NCI-H1417 treated with DMSO at 0.1 percent for 48 hours (cell line): ENCODE measurements around the gene CCDC33.
"Not testable (repeated sequence)": the region's sequence is repeated elsewhere in the genome, so short reads cannot be mapped to it uniquely, and the experiment has no call there.

Source experiments
- DNase-seq: peaks from one replicate; lab custom pipeline; 2025; lab: John Stamatoyannopoulos, UW

Gene CCDC33

DNA sequence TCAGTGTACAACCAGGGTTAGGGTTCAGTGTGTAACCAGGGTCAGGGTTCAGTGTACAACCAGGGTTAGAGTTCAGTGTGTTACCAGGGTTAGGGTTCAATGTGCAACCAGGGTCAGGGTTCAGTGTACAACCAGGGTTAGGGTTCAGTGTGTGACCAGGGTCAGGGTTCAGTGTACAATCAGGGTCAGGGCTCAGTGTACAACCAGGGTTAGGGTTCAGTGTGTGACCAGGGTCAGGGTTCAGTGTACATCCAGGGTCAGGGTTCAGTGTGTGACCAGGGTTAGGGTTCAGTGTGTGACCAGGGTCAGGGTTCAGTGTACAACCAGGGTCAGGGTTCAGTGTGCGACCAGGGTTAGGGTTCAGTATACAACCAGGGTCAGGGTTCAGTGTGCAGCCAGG is 98.0 kb downstream of the CCDC33 start:
- DNase-seq, result no peak

GRCh38 chr15:74335396-74335795 is 99.3 kb downstream of the CCDC33 start:
- DNase-seq, result no peak

GRCh38 chr15:74336061-74337005 is 100.2 kb downstream of the CCDC33 start:
- DNase-seq, result no peak

DNA sequence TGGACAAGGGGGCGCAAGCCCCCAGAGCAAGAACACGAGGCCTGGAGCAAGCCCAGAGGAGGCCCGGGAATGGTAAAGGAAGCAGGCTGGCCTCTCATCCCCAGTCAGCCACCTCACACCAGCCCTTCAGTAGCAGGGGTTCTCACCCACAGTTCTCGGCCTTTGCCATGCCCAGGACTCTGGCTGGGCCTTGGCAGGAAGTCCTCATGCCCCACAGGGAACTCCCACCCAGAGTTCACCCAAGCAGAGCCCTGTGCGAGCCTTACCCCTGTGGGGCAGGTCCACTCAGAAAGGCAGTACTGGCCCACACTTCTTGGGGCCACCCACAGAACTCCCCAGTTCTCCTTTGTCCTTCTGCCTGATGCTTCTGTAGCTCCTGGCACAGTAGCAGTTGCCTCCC is 101.0 kb downstream of the CCDC33 start:
- DNase-seq, result no peak

DNA sequence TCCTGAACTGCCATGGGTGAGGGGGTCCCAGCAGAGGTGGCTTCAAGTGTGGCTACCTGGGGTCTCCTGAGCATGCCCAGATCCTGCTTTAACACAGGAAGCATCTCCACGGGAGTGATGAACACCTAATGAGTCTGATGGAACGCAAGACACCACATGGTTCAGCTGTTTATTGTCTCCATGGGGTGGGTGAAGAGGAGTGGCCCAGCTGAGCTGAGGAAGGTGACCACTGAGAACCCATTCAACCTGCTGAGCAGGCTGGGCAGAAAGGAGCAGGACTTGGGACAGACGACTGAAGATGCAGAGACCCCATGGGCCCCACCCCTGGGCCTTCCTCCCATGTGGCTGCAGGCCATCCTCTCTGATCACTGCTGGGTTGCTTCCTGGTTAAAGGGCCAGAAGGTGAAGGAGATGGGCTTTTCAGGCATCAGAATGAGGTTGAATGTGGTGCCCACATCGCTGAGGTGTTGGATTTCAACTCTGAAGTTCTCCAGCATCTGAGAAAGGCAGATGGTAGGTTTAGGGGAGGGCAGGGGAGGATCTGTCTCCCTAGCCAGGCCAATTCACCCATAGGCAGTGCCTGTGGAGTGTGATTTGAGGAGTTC is 101.6 kb downstream of the CCDC33 start:
- DNase-seq, result no peak

- DNase-seq, result no peak
Measured at GRCh38 chr15:74338676-74339075, 102.5 kb downstream of the CCDC33 start.

GRCh38 chr15:74339371-74339770 is 103.2 kb downstream of the CCDC33 start:
- no peak for DNase-seq

DNA sequence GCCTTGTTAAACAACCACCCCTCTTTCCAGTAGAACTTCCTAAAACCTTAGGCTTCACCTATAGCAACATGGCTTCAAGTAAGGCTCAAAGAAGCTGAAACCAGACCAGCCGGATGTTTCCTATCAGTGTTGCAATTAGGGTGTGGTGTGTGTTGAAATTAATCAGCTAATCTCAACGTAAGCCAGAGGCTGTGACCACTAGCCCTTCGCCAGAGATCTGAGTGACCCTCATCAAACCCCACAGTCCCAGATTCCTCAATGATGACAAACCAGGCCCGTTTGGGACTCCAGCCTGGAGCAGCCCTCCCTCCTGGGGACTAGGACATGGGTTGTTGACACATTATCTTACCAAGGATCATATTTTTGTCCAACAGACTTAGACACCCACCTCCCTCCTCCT is 104.0 kb downstream of the CCDC33 start:
- DNase-seq, result no peak

DNA sequence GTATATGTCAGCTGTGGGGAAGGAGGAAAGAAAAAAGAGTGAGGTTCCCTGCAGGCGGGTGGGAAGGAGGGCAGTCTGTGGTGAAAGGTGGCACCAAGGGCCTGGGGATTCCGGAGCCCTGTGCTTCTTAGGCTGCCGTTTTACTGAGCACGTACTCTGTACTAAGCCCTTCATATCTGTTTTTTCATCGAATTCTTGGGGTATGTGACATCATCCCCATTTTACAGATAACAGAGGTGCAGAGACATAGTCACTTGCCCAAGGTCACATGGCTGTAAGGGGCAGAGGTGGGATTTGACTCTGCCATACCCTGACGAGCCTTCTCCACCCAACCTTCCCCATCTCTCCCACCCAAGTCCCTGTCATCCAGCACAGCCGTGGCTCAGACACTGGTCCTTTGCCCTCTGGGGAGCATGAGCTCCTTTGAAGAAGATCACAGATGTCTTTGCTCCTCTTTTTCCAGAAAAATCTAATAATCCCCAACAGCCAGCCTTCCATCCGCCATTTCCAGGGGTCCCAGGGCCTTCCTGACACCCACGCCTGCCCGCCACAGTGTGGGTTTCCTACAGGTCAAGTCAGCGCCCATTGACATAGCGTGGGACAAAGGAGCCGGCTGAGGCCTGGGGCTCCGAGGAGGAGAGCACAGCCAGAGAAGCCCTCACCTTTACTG is 107.1 kb downstream of the CCDC33 start:
- DNase-seq, result no peak

DNA sequence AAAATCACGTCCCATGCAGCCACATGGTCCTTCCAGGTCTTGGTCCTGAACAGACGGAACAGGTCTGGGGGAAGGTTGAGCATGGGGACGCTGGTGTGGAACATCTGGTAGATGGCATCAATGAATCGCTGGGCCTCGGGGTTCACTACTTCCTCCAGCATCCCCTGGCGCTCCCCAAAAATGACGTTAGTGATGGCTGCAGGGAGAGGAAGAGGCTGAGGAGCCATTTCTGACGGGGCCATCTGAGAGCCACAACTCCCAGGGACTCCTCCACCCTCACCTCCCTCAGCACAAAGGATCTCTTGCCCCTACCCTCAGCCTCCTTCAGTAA is 107.6 kb downstream of the CCDC33 start:
- no peak for DNase-seq

DNA sequence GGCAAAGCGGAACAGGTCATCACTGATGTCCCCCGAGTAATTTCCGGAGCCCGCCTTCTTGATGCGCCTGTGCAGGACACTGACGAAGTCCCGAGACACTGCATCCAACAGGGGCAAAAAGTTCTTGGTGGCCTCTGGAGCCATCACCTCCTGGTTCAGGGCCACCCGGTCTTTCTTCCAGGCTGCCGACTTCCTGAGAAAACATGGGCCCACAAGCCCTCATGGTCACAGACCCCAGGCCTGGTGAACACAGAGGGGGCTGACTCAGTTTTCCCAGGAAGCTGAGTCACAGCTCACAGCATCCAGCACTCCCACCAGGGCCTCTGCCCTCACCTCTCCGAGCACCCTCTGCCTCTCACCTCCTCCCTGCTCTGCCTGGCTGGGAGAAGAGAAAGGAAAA is 108.9 kb downstream of the CCDC33 start:
- no peak for DNase-seq

- no peak for DNase-seq
Measured at GRCh38 chr15:74347757-74348250, 111.7 kb downstream of the CCDC33 start.

- DNase-seq, result no peak
Measured at GRCh38 chr15:74349241-74349778, 113.2 kb downstream of the CCDC33 start.

DNA sequence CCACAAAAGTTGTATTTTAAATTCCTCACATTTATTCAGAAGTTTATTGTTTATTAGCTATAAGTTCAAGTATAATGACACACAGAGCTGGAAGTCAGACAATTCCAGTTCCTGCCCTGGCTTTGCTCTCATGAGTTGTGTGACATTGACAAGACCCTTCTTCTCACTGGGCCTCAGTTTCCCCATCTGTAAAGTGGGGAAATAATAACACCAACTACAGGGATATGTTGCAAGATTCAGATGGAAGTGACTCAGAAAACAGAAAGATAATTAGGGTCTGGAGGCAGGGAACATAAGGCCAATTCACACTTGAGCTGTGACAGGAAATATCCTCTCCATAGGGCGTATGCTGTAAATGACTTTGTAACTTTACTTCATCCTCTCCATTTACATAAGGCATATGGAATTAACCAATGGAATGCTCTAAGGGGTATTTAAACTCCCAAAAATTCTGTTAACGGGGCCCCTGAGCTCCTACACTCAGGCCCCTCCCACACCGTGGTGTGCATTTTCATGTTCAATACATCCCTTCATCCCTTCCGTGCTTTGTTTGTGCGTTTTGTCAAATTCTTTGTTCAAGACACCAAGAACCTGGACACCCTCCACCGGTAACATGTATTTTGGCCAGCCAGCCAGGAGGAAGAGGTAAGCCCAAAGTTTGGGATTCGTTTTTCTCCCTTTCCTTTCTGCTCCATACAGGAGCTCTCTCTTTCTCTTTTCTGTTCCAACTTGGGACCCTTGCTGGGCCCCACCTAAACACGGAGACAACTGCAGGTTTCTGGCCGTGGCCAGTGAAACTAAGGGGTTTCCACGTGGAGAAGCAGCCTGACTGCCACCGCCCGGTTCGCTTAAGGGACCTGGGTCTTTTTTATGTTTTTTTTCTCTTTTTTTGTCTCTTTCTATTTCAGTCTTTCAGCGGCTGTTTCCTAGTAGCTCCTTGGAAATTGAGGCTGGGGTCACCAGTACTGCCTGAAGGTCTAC is 114.5 kb downstream of the CCDC33 start:
- DNase-seq, result no peak

DNA sequence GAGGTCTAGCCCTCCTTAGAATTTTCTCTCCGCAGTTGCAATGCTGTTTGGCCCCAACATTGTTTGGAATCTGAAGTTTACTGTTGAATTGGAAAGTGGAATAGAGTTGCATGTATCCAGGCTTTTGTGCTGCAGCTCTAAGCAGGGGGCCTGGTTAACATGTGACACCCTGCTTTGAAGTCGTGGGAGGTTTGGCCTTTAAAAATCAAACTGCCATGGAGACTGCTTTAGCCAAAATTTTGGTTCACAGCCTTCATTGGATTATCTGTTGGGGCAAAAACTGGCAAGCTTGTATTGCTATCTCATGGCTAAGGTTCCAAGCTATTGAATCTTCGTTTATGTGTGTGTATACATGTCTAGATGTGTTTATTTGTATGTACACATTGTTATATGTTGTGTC is 115.5 kb downstream of the CCDC33 start:
- DNase-seq, result no peak

DNA sequence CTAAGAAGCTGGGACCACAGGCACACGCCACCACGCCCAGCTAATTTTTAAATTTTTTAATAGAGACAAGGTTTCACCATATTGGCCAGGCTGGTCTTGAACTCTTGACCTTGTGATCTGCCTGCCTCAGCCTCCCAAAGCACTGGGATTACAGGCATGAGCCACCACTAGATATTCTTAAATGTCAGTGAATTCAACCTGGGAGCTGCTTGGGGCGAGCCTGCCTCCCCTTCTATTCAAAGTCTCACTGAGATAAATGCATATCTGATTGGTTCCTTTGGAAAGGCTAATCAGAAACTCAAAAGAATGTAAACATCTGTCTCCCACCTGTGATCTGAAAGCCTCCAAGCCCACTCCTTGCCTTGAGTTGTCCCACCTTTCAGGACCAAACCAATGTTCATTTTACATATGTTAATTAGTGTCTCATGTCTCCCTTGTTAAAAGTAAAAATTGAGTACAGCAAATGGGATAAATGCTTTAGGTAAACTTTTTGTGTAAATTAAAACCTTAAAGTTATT is 116.3 kb downstream of the CCDC33 start:
- DNase-seq, result no peak

DNA sequence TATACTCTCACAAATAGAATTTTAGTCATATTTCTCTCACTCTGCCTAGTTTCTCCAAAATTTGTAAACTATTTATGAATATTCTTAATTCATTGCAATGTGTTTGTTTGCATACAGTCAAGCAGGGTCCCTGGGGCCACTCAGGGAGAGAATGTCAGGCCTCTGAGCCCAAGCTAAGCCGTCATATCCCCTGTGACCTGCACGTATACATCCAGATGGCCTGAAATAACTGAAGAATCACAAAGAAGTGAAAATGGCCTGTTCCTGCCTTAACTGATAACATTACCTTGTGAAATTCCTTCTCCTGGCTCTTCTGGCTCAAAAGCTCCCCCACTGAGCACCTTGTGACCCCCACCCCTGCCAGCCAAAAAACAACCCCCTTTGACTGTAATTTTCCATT is 117.9 kb downstream of the CCDC33 start:
- not testable (repeated sequence) for DNase-seq

GRCh38 chr15:74356050-74356449 is 119.9 kb downstream of the CCDC33 start:
- not testable (repeated sequence) for DNase-seq

- DNase-seq, result not testable (repeated sequence)
Measured at GRCh38 chr15:74357514-74357913, 121.4 kb downstream of the CCDC33 start.

GRCh38 chr15:74359376-74359775 is 123.2 kb downstream of the CCDC33 start:
- not testable (repeated sequence) for DNase-seq

- not testable (repeated sequence) for DNase-seq
Measured at GRCh38 chr15:74360855-74361254, 124.7 kb downstream of the CCDC33 start.
